ENCODE measurements around the gene TLCD3B. TPM values are rescaled to one million over a fixed set of nuclear protein-coding genes. Genes with fewer than 3 reads are reported as not detected.

TLCD3B gene
- total and polyA plus RNA-seq, 9 of the 15 experiments (the other 6 are each of a cell fraction or from before 2014, with no cell fraction given), result 0.10 to 0.52 (median 0.23) TPM; not detected in 4

DNA sequence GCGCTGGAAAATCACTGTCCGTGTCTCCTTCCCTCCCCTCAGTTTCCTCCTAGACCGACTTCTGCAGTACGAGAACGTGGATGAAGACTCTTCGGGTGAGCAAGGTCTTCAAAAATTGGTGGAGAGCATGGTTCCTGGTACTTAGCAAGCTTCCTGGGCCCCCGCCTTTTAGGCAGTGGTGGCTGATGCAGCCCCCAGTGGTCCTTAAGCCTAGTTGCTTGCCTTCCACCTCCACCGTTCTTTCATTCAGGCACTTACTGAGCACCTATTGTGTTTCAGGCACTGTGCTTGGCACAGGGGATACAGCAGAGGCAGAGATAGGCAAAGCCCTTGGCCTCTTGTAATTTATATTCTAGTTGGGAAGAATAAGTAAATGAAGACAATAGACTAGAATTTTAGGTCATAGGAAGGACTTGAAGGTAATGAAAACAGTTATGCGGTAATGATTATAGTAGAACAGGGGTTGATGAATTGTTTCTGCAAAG lies 34.3 kb downstream of the TLCD3B start:
- ChIA-PET CTCF (ENCODE audit: low intra/inter-chr PET ratio) (interaction anchor here (0.6 kb wide), 1 partner anchor 59 kb away, joined by 5 read pairs; no protein-coding TSS in a partner anchor), POLR2A (no interaction called here)
- Histone ChIP-seq H3K4me1 (replicated peaks in 1 of 2; ENCODE audit: control insufficient read depth in 2 of 2, insufficient read depth in 2 of 2, low read length in 2 of 2) (peaks cover 16 to 52% of the 10 kb centered on the region in 2 experiments; a peak in 4 of 5 replicates), H3K27ac (ENCODE audit: extremely low read depth, low read depth, low read length) (peak overlapping the region; percentile 100; the same call in 2 of the 3 replicates), H3K79me2 (ENCODE audit: control insufficient read depth, insufficient read depth, low read length) (peaks cover 15% of the 10 kb centered on the region), H4K20me1 (replicated peaks; ENCODE audit: control insufficient read depth, insufficient read depth, low read length) (no peaks in the 10 kb centered on the region), H3K9me3 (replicated peaks; ENCODE audit: control insufficient read depth, insufficient read depth, low read depth, low read length) (no peaks in the 10 kb centered on the region), H3K9me1 (ENCODE audit: control insufficient read depth, insufficient read depth, low read length) (no peaks in the 10 kb centered on the region), H3K4me2 (ENCODE audit: insufficient read depth, low read length) (peak overlapping the region; percentile 96), H3K27me3 (ENCODE audit: control insufficient read depth in 2 of 2, insufficient read depth in 2 of 2, low read length in 2 of 2) (no peaks in the 10 kb centered on the region), H3K36me3 (ENCODE audit: control insufficient read depth, insufficient read depth, low read length) (peaks cover 41% of the 10 kb centered on the region), H2AFZ (ENCODE audit: low read depth, low read length) (peak overlapping the region; percentile 98), H3K9ac (ENCODE audit: insufficient read depth in 1 of 2, low read depth in 2 of 2, low read length in 2 of 2) (peak overlapping the region; percentile 97 to 100), H3K4me3 (peak overlapping the region; percentile 80)
- ATAC-seq (no peak), DNase-seq (ENCODE audit: extremely low read depth in 1 of 4, low spot score in 3 of 4) (peak in 2 of 4 experiments; percentile 25 to 31), FAIRE-seq (peak; percentile 76)
- in situ Hi-C loops (cut with MboI), result no loop called here
- intact Hi-C loops (cut with micrococcal nuclease), result loop anchor here (5.0 kb wide), 1 partner anchor 70 kb away; the partner anchor contains the start of gene KCTD13
- no TSS peak for BruUV-seq (replicated peaks)
- 22% methylated on average over 8 of the region's 9 CpGs for WGBS (ENCODE audit: insufficient coverage, low coverage, missing lambda C conversion rate)
- TF ChIP-seq ZNF263 (CRISPR knock-in tag; IDR thresholded peaks at IDR 0.05; ENCODE audit: borderline replicate concordance), result peak; percentile 18; the same call in 1 of the 2 replicates
- TF ChIP-seq ZBTB7A (IDR thresholded peaks at IDR 0.05; ENCODE audit: borderline replicate concordance, control insufficient read depth, low read depth, low read length), result 0 out of 2 replicates have a peak, but pooled peaks have one; percentile 19
- TF ChIP-seq NFATC3 (IDR thresholded peaks at IDR 0.05), result no peak
- TF ChIP-seq SMAD3 (CRISPR knock-in tag; conservative IDR thresholded peaks at IDR 0.05), result no peak
- TF ChIP-seq ZBED1 (IDR thresholded peaks at IDR 0.05), result no peak
- TF ChIP-seq ZNF3 (CRISPR knock-in tag; IDR thresholded peaks at IDR 0.05), result no peak
- no peak for TF ChIP-seq PHTF2 (CRISPR knock-in tag; IDR thresholded peaks at IDR 0.05)
- TF ChIP-seq, protein P1, sequence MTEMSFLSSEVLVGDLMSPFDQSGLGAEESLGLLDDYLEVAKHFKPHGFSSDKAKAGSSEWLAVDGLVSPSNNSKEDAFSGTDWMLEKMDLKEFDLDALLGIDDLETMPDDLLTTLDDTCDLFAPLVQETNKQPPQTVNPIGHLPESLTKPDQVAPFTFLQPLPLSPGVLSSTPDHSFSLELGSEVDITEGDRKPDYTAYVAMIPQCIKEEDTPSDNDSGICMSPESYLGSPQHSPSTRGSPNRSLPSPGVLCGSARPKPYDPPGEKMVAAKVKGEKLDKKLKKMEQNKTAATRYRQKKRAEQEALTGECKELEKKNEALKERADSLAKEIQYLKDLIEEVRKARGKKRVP (CRISPR knock-in tag; IDR thresholded peaks at IDR 0.05), result no peak
- TF ChIP-seq NRF1 (conservative IDR thresholded peaks at IDR 0.05 in 1 of 2, IDR thresholded peaks at IDR 0.05 in 1 of 2), result no peak
- TF ChIP-seq, protein P2, sequence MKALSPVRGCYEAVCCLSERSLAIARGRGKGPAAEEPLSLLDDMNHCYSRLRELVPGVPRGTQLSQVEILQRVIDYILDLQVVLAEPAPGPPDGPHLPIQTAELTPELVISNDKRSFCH (CRISPR knock-in tag; IDR thresholded peaks at IDR 0.05), result no peak
- TF ChIP-seq, protein P2 (tag; IDR thresholded peaks at IDR 0.05), result no peak
- TF ChIP-seq, protein P3, sequence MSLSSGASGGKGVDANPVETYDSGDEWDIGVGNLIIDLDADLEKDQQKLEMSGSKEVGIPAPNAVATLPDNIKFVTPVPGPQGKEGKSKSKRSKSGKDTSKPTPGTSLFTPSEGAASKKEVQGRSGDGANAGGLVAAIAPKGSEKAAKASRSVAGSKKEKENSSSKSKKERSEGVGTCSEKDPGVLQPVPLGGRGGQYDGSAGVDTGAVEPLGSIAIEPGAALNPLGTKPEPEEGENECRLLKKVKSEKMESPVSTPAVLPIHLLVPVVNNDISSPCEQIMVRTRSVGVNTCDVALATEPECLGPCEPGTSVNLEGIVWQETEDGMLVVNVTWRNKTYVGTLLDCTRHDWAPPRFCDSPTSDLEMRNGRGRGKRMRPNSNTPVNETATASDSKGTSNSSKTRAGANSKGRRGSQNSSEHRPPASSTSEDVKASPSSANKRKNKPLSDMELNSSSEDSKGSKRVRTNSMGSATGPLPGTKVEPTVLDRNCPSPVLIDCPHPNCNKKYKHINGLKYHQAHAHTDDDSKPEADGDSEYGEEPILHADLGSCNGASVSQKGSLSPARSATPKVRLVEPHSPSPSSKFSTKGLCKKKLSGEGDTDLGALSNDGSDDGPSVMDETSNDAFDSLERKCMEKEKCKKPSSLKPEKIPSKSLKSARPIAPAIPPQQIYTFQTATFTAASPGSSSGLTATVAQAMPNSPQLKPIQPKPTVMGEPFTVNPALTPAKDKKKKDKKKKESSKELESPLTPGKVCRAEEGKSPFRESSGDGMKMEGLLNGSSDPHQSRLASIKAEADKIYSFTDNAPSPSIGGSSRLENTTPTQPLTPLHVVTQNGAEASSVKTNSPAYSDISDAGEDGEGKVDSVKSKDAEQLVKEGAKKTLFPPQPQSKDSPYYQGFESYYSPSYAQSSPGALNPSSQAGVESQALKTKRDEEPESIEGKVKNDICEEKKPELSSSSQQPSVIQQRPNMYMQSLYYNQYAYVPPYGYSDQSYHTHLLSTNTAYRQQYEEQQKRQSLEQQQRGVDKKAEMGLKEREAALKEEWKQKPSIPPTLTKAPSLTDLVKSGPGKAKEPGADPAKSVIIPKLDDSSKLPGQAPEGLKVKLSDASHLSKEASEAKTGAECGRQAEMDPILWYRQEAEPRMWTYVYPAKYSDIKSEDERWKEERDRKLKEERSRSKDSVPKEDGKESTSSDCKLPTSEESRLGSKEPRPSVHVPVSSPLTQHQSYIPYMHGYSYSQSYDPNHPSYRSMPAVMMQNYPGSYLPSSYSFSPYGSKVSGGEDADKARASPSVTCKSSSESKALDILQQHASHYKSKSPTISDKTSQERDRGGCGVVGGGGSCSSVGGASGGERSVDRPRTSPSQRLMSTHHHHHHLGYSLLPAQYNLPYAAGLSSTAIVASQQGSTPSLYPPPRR (CRISPR knock-in tag; IDR thresholded peaks at IDR 0.05; ENCODE audit: borderline replicate concordance), result 0 out of 2 replicates have a peak, but pooled peaks have one; percentile 14
- no peak for TF ChIP-seq CBX8 (IDR thresholded peaks at IDR 0.05; ENCODE audit: borderline replicate concordance, extremely low read depth, low read depth, low read length, poor library complexity, severe bottlenecking)
- TF ChIP-seq, protein P4, sequence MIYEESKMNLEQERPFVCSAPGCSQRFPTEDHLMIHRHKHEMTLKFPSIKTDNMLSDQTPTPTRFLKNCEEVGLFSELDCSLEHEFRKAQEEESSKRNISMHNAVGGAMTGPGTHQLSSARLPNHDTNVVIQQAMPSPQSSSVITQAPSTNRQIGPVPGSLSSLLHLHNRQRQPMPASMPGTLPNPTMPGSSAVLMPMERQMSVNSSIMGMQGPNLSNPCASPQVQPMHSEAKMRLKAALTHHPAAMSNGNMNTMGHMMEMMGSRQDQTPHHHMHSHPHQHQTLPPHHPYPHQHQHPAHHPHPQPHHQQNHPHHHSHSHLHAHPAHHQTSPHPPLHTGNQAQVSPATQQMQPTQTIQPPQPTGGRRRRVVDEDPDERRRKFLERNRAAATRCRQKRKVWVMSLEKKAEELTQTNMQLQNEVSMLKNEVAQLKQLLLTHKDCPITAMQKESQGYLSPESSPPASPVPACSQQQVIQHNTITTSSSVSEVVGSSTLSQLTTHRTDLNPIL (CRISPR knock-in tag; IDR thresholded peaks at IDR 0.05), result no peak
- TF ChIP-seq CBX1 (IDR thresholded peaks at IDR 0.05; ENCODE audit: low read depth), result no peak

Data from K562 (cell line).